Naive thymus-derived CD4-positive, alpha-beta T cell (primary cell): ENCODE measurements around the gene OR13C9. TPM values are rescaled to one million over a fixed set of nuclear protein-coding genes. Genes with fewer than 3 reads are reported as not detected.
"Not testable (repeated sequence)": the region's sequence is repeated elsewhere in the genome, so short reads cannot be mapped to it uniquely, and the experiment has no call there.

Source experiments
- ATAC-seq: fragments of 150-1000 bp; cut with Tn5 transposase; 2 replicates; pipeline ENCODE4 v1.10.0; 2021; ENCODE audit warnings: mild to moderate bottlenecking, moderate library complexity
- CTCF ChIA-PET: fragments of 350-600 bp; sonication (Branson Sonifier 250); formaldehyde crosslinking; loops from one replicate; lab custom pipeline; 2021; ENCODE audit warnings: antibody characterized with exemption; lab: Charles Lee
- POLR2A ChIA-PET: fragments of 350-600 bp; sonication (Branson Sonifier 250); formaldehyde crosslinking; loops from one replicate; lab custom pipeline; 2021; ENCODE audit warnings: antibody characterized with exemption, inconsistent platforms; lab: Charles Lee
- DNase-seq, 9 donors: peaks; one replicate each; pipeline versions ENCODE4 v3.0.0 to v3.0.0-alpha.2; 2020 to 2022; ENCODE audit warnings: mixed read lengths in 1 of 9
- H3K27ac ChIP-seq: one replicate; pipeline ENCODE4 v1.7.0; 2013; ENCODE audit warnings: mild to moderate bottlenecking, low read depth, low read length, moderate library complexity
- H3K27me3 ChIP-seq, 2 donors: one replicate each; pipeline ENCODE4 v1.7.0; 2013; ENCODE audit warnings: low read length in 2 of 2, mild to moderate bottlenecking in 2 of 2, moderate library complexity in 2 of 2; ENCODE audit not compliant: control insufficient read depth in 2 of 2, insufficient read depth in 2 of 2
- H3K36me3 ChIP-seq, 3 experiments: 1 replicate in 2 of 3; 2 replicates in 1 of 3; pipeline ENCODE4 v1.7.0; 2013; ENCODE audit warnings: low read length in 3 of 3, mild to moderate bottlenecking in 3 of 3, moderate library complexity in 1 of 3; ENCODE audit not compliant: insufficient read depth in 3 of 3, control insufficient read depth in 2 of 3
- H3K4me1 ChIP-seq, 2 donors: one replicate each; pipeline ENCODE4 v1.7.0; 2013; ENCODE audit warnings: low read length in 2 of 2, mild to moderate bottlenecking in 2 of 2, moderate library complexity in 1 of 2; ENCODE audit not compliant: control insufficient read depth in 2 of 2, insufficient read depth in 2 of 2
- H3K4me3 ChIP-seq: 2 replicates; pipeline ENCODE4 v1.7.0; 2013; ENCODE audit warnings: mild to moderate bottlenecking, low read length
- H3K9me3 ChIP-seq, 3 experiments: 1 replicate in 2 of 3; 2 replicates in 1 of 3; pipeline ENCODE4 v1.7.0; 2013; ENCODE audit warnings: low read length in 3 of 3; ENCODE audit not compliant: control insufficient read depth in 2 of 3
- H3K27ac Mint-ChIP-seq, 9 donors: one replicate each; pipeline ENCODE4 v1.8.0; 2020 to 2022; ENCODE audit warnings: mixed read lengths in 9 of 9, mild to moderate bottlenecking in 8 of 9, moderate library complexity in 5 of 9, inconsistent platforms in 2 of 9
- H3K27me3 Mint-ChIP-seq, 5 donors: one replicate each; pipeline ENCODE4 v1.8.0; 2021 to 2022; ENCODE audit warnings: mixed read lengths in 5 of 5, mild to moderate bottlenecking in 1 of 5
- H3K36me3 Mint-ChIP-seq, 5 donors: one replicate each; pipeline ENCODE4 v1.8.0; 2020 to 2022; ENCODE audit warnings: mixed read lengths in 5 of 5, mild to moderate bottlenecking in 3 of 5, inconsistent platforms in 1 of 5
- H3K4me1 Mint-ChIP-seq, 7 donors: one replicate each; pipeline ENCODE4 v1.8.0; 2020 to 2022; ENCODE audit warnings: mixed read lengths in 7 of 7, mild to moderate bottlenecking in 3 of 7, inconsistent platforms in 1 of 7
- H3K4me3 Mint-ChIP-seq, 10 donors: one replicate each; pipeline ENCODE4 v1.8.0; 2020 to 2022; ENCODE audit warnings: mild to moderate bottlenecking in 10 of 10, mixed read lengths in 10 of 10, moderate library complexity in 6 of 10, inconsistent platforms in 2 of 10
- H3K9me3 Mint-ChIP-seq, 11 donors: one replicate each; pipeline ENCODE4 v1.8.0; 2020 to 2022; ENCODE audit warnings: mixed read lengths in 11 of 11, mild to moderate bottlenecking in 4 of 11, inconsistent platforms in 1 of 11, moderate library complexity in 1 of 11
- intact Hi-C, 2 donors: fragments of 100-400 bp; cut with micrococcal nuclease; formaldehyde crosslinking; loops; one replicate each; pipeline ENCODE4 v1.15.1; 2023
- polyA plus RNA-seq, 2 donors: library from polyadenylated mRNA; unstranded; fragments of 300-500 nt; fragmentation: Illumina TruSeq; gene quantifications; one replicate each; pipeline ENCODE4 v1.2.3, GENCODE V29; 2021
- total RNA-seq, 6 experiments: library from RNA in 5 of 6; stranded (reverse) in 5 of 6; gene quantifications; 1 replicate in 5 of 6; 2 replicates in 1 of 6; pipeline ENCODE4 v1.2.3 and lab custom pipeline; 2021 to 2026

OR13C9 gene
- total and polyA plus RNA-seq, 7 experiments from 2014 or later: not detected

DNA sequence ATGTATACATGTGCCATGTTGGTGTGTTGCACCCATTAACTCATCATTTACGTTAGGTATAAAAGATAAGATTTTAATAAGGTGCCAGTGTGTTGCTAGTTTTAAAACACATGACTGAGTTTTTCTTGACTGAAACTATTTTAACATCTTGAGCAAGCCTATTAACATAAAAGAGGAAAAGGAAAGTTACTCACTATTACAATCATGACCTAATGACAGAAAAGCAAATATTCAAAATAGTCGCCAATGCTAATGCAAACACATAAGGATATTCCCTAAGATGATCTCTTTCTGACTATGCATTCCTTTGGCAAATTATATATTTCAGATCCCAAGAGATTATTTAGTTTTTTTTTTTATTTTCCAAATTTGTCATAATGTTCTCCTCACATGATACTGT is 6.8 kb downstream of the OR13C9 start:
- Mint-ChIP-seq H3K36me3 (no peaks in the 10 kb centered on the region), H3K27me3 (peaks cover 0 to 5% (median 0%) of the 10 kb centered on the region in 5 donors), H3K27ac (no peak overlapping the region), H3K4me3 (no peak overlapping the region), H3K9me3 (peaks cover 0 to 4% (median 0%) of the 10 kb centered on the region in 11 donors), H3K4me1 (no peaks in the 10 kb centered on the region)
- DNase-seq: no peak
- intact Hi-C loops: no loop called here
- Histone ChIP-seq H3K27ac (no peak overlapping the region), H3K27me3 (no peaks in the 10 kb centered on the region), H3K4me1 (no peaks in the 10 kb centered on the region), H3K4me3 (no peak overlapping the region), H3K36me3 (no peaks in the 10 kb centered on the region), H3K9me3 (no peaks in the 10 kb centered on the region)
- no peak for ATAC-seq
- ChIA-PET CTCF (no interaction called here), POLR2A (no interaction called here)

GRCh38 chr9:104608336-104608735 is 9.7 kb downstream of the OR13C9 start:
- peaks cover 0 to 2% (median 0%) of the 10 kb centered on the region in 11 donors for H3K9me3 Mint-ChIP-seq
- no peak for ATAC-seq
- Histone ChIP-seq H3K9me3 (no peaks in the 10 kb centered on the region), H3K27me3 (no peaks in the 10 kb centered on the region), H3K4me1 (no peaks in the 10 kb centered on the region), H3K4me3 (no peak overlapping the region), H3K36me3 (no peaks in the 10 kb centered on the region), H3K27ac (no peak overlapping the region)
- intact Hi-C loops: no loop called here
- ChIA-PET CTCF (no interaction called here), POLR2A (no interaction called here)
- H3K27ac Mint-ChIP-seq: no peak overlapping the region
- no peaks in the 10 kb centered on the region for H3K4me1 Mint-ChIP-seq
- H3K4me3 Mint-ChIP-seq: no peak overlapping the region
- H3K36me3 Mint-ChIP-seq: no peaks in the 10 kb centered on the region
- no peak for DNase-seq
- H3K27me3 Mint-ChIP-seq: peaks cover 0 to 9% (median 0%) of the 10 kb centered on the region in 5 donors

DNA sequence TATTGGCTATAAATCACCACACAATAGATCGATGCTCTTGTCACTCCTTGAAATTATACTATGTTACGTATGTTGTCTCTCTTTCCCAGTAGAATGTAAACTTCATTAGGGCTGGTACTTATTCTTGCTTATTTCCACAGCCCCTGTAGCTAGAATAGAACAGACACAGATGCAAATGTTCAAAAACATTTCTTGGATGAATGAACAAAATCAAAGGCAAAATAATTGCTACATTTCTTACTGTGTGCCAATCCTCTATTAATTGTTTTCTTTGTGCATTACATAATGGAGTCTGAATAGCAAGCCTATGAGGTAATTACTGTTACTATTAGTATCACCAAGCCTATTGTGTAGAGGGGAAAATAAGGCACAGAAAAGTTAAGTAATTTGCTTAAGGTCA is 11.9 kb downstream of the OR13C9 start:
- H3K27me3 Mint-ChIP-seq: peaks cover 0 to 9% (median 4%) of the 10 kb centered on the region in 5 donors
- Histone ChIP-seq H3K27me3 (no peaks in the 10 kb centered on the region), H3K9me3 (no peaks in the 10 kb centered on the region), H3K4me1 (no peaks in the 10 kb centered on the region), H3K4me3 (no peak overlapping the region), H3K27ac (no peak overlapping the region), H3K36me3 (no peaks in the 10 kb centered on the region)
- no peaks in the 10 kb centered on the region for H3K4me1 Mint-ChIP-seq
- CTCF ChIA-PET: no interaction called here
- peaks cover 0 to 2% (median 0%) of the 10 kb centered on the region in 11 donors for H3K9me3 Mint-ChIP-seq
- H3K4me3 Mint-ChIP-seq: no peak overlapping the region
- H3K27ac Mint-ChIP-seq: no peak overlapping the region
- ATAC-seq (no peak), DNase-seq (no peak)
- intact Hi-C loops: no loop called here
- no peaks in the 10 kb centered on the region for H3K36me3 Mint-ChIP-seq
- POLR2A ChIA-PET: no interaction called here

GRCh38 chr9:104605527-104605926 is 12.5 kb downstream of the OR13C9 start, which contains the start of gene OR13C2:
TSS of gene OR13C2 (minus strand) at chr9:104605627. CDS start at chr9:104605627, 0 bp downstream.
- H3K27me3 Mint-ChIP-seq, CTCF ChIA-PET, ATAC-seq, DNase-seq, H3K4me3 ChIP-seq, H3K4me1 Mint-ChIP-seq, H3K4me1 ChIP-seq, H3K27ac ChIP-seq, H3K27ac Mint-ChIP-seq, H3K36me3 ChIP-seq, POLR2A ChIA-PET, H3K27me3 ChIP-seq, H3K9me3 ChIP-seq, intact Hi-C loops, H3K36me3 Mint-ChIP-seq, H3K4me3 Mint-ChIP-seq, H3K9me3 Mint-ChIP-seq: not testable (repeated sequence)

- Histone ChIP-seq H3K36me3 (no peaks in the 10 kb centered on the region), H3K4me1 (no peaks in the 10 kb centered on the region), H3K9me3 (no peaks in the 10 kb centered on the region), H3K27ac (no peak overlapping the region), H3K27me3 (no peaks in the 10 kb centered on the region), H3K4me3 (no peak overlapping the region)
- H3K4me1 Mint-ChIP-seq: no peaks in the 10 kb centered on the region
- DNase-seq (no peak), ATAC-seq (no peak)
- CTCF ChIA-PET: no interaction called here
- H3K4me3 Mint-ChIP-seq: no peak overlapping the region
- peaks cover 0 to 2% (median 0%) of the 10 kb centered on the region in 11 donors for H3K9me3 Mint-ChIP-seq
- H3K27me3 Mint-ChIP-seq: peaks cover 0 to 9% (median 4%) of the 10 kb centered on the region in 5 donors
- POLR2A ChIA-PET: no interaction called here
- H3K36me3 Mint-ChIP-seq: no peaks in the 10 kb centered on the region
- intact Hi-C loops: no loop called here
- H3K27ac Mint-ChIP-seq: no peak overlapping the region
Measured at GRCh38 chr9:104604801-104605200, 13.2 kb downstream of the OR13C9 start.

DNA sequence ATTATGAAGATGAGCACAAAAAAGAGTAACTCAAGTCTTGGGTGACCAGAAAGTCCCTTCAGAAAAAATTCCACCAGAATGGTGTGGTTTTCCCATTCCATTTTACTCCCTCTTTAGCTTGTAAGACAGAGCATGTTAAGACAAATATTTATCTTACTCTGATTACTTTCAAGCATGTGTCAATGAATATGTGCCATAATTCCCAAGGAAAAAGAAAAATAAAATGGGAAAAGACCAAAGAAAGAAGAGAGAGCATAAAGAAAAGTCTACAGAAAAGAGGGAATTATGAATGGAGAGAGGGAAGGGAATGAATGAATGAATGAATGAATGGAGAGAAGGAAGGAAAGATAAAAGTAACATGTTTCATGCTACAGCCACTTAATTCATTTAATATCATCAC is 18.7 kb downstream of the OR13C9 start, which contains the start of gene OR13C5:
OR13C5 (minus strand) TSS at position 101 of the 400 bp plus-strand sequence; CDS start at position 101, 0 bp downstream.
- H3K36me3 Mint-ChIP-seq, H3K27me3 Mint-ChIP-seq, H3K4me3 ChIP-seq, intact Hi-C loops, CTCF ChIA-PET, H3K27ac ChIP-seq, H3K27ac Mint-ChIP-seq, H3K9me3 ChIP-seq, H3K9me3 Mint-ChIP-seq, H3K4me1 Mint-ChIP-seq, H3K36me3 ChIP-seq, H3K27me3 ChIP-seq, DNase-seq, H3K4me3 Mint-ChIP-seq, POLR2A ChIA-PET, ATAC-seq, H3K4me1 ChIP-seq: not testable (repeated sequence)

GRCh38 chr9:104598749-104599148 is 19.3 kb downstream of the OR13C9 start:
- H3K4me3 Mint-ChIP-seq, DNase-seq, H3K27ac ChIP-seq, H3K27me3 ChIP-seq, H3K4me1 Mint-ChIP-seq, CTCF ChIA-PET, H3K27me3 Mint-ChIP-seq, intact Hi-C loops, H3K36me3 Mint-ChIP-seq, H3K36me3 ChIP-seq, H3K9me3 Mint-ChIP-seq, H3K4me1 ChIP-seq, ATAC-seq, H3K9me3 ChIP-seq, H3K27ac Mint-ChIP-seq, POLR2A ChIA-PET, H3K4me3 ChIP-seq: not testable (repeated sequence)
